Keratinocyte (primary cell): ENCODE data around the gene MND1. TPM values are rescaled to one million over a fixed set of nuclear protein-coding genes. Genes with fewer than 3 reads are reported as not detected.

ENCODE experiments used
- DNase-seq: peaks from one replicate; pipeline ENCODE4 v3.0.0-alpha.2; 2011; ENCODE audit warnings: low read depth, missing footprints, low spot score
- FAIRE-seq: peaks from 2 replicates; lab custom pipeline; 2011; peaks lifted over from hg19 to GRCh38; lab: Jason Lieb, UNC
- H2AFZ ChIP-seq: 2 replicates; pipeline ENCODE4 v1.6.0; 2012; ENCODE audit warnings: low read length, control low read depth, inconsistent platforms; ENCODE audit not compliant: control insufficient read depth
- H3K27ac ChIP-seq: 2 replicates; pipeline ENCODE4 v1.5.1; 2011; ENCODE audit warnings: low read length; ENCODE audit not compliant: control insufficient read depth, insufficient read depth
- H3K27me3 ChIP-seq: 3 replicates; pipeline ENCODE4 v1.6.0; 2011; ENCODE audit warnings: low read length; ENCODE audit not compliant: control insufficient read depth, insufficient read depth; ENCODE audit errors: extremely low read depth
- H3K36me3 ChIP-seq, 2 experiments: 2 replicates in 1 of 2; 3 replicates in 1 of 2; pipeline ENCODE4 v1.5.1; 2011; ENCODE audit warnings: low read length in 2 of 2, mild to moderate bottlenecking in 1 of 2; ENCODE audit not compliant: control insufficient read depth in 2 of 2, insufficient read depth in 2 of 2; ENCODE audit errors: extremely low read depth in 1 of 2
- H3K4me1 ChIP-seq: 3 replicates; pipeline ENCODE4 v1.5.1; 2011; ENCODE audit warnings: low read length; ENCODE audit not compliant: control insufficient read depth, insufficient read depth; ENCODE audit errors: extremely low read depth
- H3K4me2 ChIP-seq: 3 replicates; pipeline ENCODE4 v1.6.0; 2011; ENCODE audit warnings: low read depth, low read length; ENCODE audit not compliant: control insufficient read depth, insufficient read depth; ENCODE audit errors: extremely low read depth
- H3K4me3 ChIP-seq, 3 experiments: fragments of 200-600 bp in 1 of 3; sonication (generic) in 1 of 3; 2 replicates in 2 of 3; 3 replicates in 1 of 3; pipeline ENCODE4 v1.5.1; 2011 to 2016; ENCODE audit warnings: low read length in 3 of 3, mild to moderate bottlenecking in 3 of 3, control low read depth in 2 of 3, inconsistent platforms in 1 of 3, low read depth in 1 of 3, mixed read lengths in 1 of 3, mixed run types in 1 of 3, moderate library complexity in 1 of 3; ENCODE audit not compliant: control insufficient read depth in 2 of 3, insufficient read depth in 2 of 3; ENCODE audit errors: extremely low read depth in 1 of 3
- H3K79me2 ChIP-seq: 2 replicates; pipeline ENCODE4 v1.6.0; 2012; ENCODE audit warnings: low read length; ENCODE audit not compliant: control insufficient read depth, insufficient read depth
- H3K9ac ChIP-seq: 3 replicates; pipeline ENCODE4 v1.6.0; 2011; ENCODE audit warnings: low read length; ENCODE audit not compliant: control insufficient read depth, insufficient read depth; ENCODE audit errors: extremely low read depth
- H3K9me1 ChIP-seq: 3 replicates; pipeline ENCODE4 v1.6.0; 2011; ENCODE audit warnings: low read length; ENCODE audit not compliant: control insufficient read depth, insufficient read depth; ENCODE audit errors: extremely low read depth
- H3K9me3 ChIP-seq: 2 replicates; pipeline ENCODE4 v1.5.1; 2012; ENCODE audit warnings: low read depth, low read length; ENCODE audit not compliant: control insufficient read depth
- H4K20me1 ChIP-seq: 3 replicates; pipeline ENCODE4 v1.6.0; 2011; ENCODE audit warnings: low read length; ENCODE audit not compliant: control insufficient read depth, insufficient read depth; ENCODE audit errors: extremely low read depth
- CTCF ChIP-seq, 3 experiments: IDR thresholded peaks in 1 of 3; conservative IDR thresholded peaks in 1 of 3; optimal IDR thresholded peaks in 1 of 3; 2 replicates in 2 of 3; 3 replicates in 1 of 3; pipeline versions ENCODE3 to v1.5.1; 2011; ENCODE audit warnings: low read length in 3 of 3, mild to moderate bottlenecking in 3 of 3, moderate library complexity in 2 of 3, control low read depth in 1 of 3, inconsistent platforms in 1 of 3; ENCODE audit not compliant: insufficient read depth in 2 of 3; ENCODE audit errors: extremely low read depth in 1 of 3
- EZH2 ChIP-seq: IDR thresholded peaks from one replicate; pipeline ENCODE4 v1.6.1; 2012; ENCODE audit warnings: inconsistent platforms, mild to moderate bottlenecking, low read length, moderate library complexity
- dilution Hi-C: fragments of 300-500 bp; cut with MboI; formaldehyde crosslinking; loops from one replicate; pipeline ENCODE4 v1.7.0; 2020; ENCODE audit warnings: low sequenced_read_pairs; ENCODE audit not compliant: extremely low pct_ligation_motif_present
- polyA plus RNA-seq, 5 experiments: library from polyadenylated mRNA; depleted of rRNA in 3 of 5; stranded (reverse) in 3 of 5; stranded (forward) in 1 of 5; unstranded in 1 of 5; fragments of >200 nt; gene quantifications; 1 replicate in 1 of 5; 2 replicates in 3 of 5; 3 replicates in 1 of 5; pipeline versions ENCODE4 v1.2.1 to v1.2.3, GENCODE V29; 2011 to 2012; ENCODE audit warnings: missing spikeins in 2 of 5, low read depth in 1 of 5, low replicate concordance in 1 of 5

The MND1 gene
- polyA plus RNA-seq, 1 donor (not counting 4 experiments of a cell fraction or from before 2014, with no cell fraction given): 4.9 TPM

GRCh38 chr4:153428941-153429475, 84.5 kb downstream of the MND1 start:
- H3K36me3 ChIP-seq: no peaks in the 10 kb centered on the region
- H3K4me2 ChIP-seq: no peak overlapping the region
- peaks cover 12% of the 10 kb centered on the region for H3K4me1 ChIP-seq
- no peak overlapping the region for H3K9ac ChIP-seq
- H2AFZ ChIP-seq: no peak overlapping the region
- H3K27me3 ChIP-seq: no peaks in the 10 kb centered on the region
- no peaks in the 10 kb centered on the region for H4K20me1 ChIP-seq
- no peaks in the 10 kb centered on the region for H3K79me2 ChIP-seq
- H3K4me3 ChIP-seq: no peak overlapping the region
- TF ChIP-seq EZH2 (no peak), CTCF (optimal IDR thresholded peaks at IDR 0.05 in 1 of 3, IDR thresholded peaks at IDR 0.05 in 1 of 3, conservative IDR thresholded peaks at IDR 0.05 in 1 of 3; ENCODE audit: extremely low read depth in 1 of 3, insufficient read depth in 2 of 3, low read length in 3 of 3) (no peak)
- no peaks in the 10 kb centered on the region for H3K9me1 ChIP-seq
- DNase-seq: no peak
- no peak for FAIRE-seq
- dilution Hi-C loops: no loop called here
- no peak overlapping the region for H3K27ac ChIP-seq
- H3K9me3 ChIP-seq: no peaks in the 10 kb centered on the region

- FAIRE-seq (peak; percentile 90), DNase-seq (peak; percentile 68)
- peak; percentile 72 to 92 (median 77) for TF ChIP-seq CTCF (optimal IDR thresholded peaks at IDR 0.05 in 1 of 3, IDR thresholded peaks at IDR 0.05 in 1 of 3, conservative IDR thresholded peaks at IDR 0.05 in 1 of 3; ENCODE audit: extremely low read depth in 1 of 3, insufficient read depth in 2 of 3, low read length in 3 of 3)
- no peak for TF ChIP-seq EZH2
- no peaks in the 10 kb centered on the region for H4K20me1 ChIP-seq
- H3K9ac ChIP-seq: peak overlapping the region; percentile 46
- peak overlapping the region in 2 of 3 experiments; percentile 36 to 52 for H3K4me3 ChIP-seq
- peak overlapping the region; percentile 43 for H3K27ac ChIP-seq
- H3K9me1 ChIP-seq: no peaks in the 10 kb centered on the region
- dilution Hi-C loops: no loop called here
- H3K36me3 ChIP-seq: no peaks in the 10 kb centered on the region
- no peaks in the 10 kb centered on the region for H3K27me3 ChIP-seq
- H2AFZ ChIP-seq: peak overlapping the region; percentile 81
- H3K4me1 ChIP-seq: peaks cover 9% of the 10 kb centered on the region
- no peaks in the 10 kb centered on the region for H3K79me2 ChIP-seq
- no peaks in the 10 kb centered on the region for H3K9me3 ChIP-seq
- peak overlapping the region; percentile 72 for H3K4me2 ChIP-seq
Measured at GRCh38 chr4:153432965-153433753, 88.7 kb downstream of the MND1 start.
